ENCODE results near the gene RAB36.
"Not testable (repeated sequence)": the region's sequence is repeated elsewhere in the genome, so short reads cannot be mapped to it uniquely, and the experiment has no call there.

RAB36 gene

DNA sequence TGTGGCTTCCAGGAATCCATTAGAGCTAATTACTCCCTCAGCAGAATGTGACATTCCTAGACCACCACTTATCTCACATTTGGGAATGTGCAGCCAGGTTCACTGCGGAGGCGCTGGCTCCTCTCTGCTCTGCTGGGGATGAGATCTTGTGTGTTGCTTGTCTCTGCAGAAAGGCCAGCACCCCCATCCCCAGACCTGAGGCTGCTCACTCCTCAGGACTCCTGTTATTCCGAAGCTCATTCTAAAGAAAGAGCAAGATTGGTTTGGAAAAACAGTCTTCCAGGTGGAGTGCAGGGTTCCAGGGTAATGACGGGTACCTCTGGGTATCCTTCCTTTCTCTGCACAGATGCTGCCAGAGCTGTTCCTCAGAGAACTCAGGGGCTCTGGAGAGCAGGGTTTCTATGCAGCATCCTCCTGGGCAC, 24.3 kb upstream of the RAB36 start:
- ATAC-seq (no peak), DNase-seq (no peak)

- DNase-seq (no peak), ATAC-seq (no peak)
These were observed 23.9 kb upstream of the RAB36 start for GRCh38 chr22:23121424-23121823.

DNA sequence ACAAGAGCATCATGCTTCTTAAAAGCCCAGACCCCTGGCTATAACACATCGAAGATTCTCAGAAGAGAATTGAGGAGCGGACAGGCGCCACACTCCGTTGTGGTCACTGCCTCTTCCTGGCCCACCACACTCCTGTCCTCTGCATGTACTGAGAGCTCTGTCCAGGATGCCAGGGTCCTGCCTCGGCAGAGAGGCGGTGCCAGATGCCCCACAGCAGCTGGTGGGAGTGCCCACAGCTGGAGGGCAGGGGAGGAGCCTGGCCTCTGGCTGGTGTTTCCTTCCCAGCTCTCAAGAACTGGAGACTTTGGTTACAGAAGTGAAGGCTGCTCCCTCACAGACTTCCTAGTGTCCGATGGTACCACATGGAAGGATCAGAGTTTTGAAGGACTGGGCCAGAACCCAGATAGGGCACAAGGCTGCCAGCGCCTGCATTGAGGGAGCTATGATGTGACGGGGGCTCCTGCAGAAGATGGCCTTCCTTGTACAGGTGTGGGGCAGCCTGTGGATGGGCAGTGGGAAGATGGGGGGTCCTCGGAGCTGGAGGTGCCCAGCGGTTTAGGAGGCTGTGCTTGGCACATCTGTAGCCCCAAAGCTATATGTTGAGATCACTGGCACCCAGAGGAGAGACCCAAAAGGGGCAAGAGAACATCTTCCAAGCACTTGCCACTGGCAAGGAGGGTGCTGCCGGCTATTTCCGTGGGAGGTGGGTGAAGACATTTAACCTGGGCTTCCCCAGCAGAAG, 22.9 kb upstream of the RAB36 start:
- DNase-seq = no peak
- no peak for ATAC-seq

DNA sequence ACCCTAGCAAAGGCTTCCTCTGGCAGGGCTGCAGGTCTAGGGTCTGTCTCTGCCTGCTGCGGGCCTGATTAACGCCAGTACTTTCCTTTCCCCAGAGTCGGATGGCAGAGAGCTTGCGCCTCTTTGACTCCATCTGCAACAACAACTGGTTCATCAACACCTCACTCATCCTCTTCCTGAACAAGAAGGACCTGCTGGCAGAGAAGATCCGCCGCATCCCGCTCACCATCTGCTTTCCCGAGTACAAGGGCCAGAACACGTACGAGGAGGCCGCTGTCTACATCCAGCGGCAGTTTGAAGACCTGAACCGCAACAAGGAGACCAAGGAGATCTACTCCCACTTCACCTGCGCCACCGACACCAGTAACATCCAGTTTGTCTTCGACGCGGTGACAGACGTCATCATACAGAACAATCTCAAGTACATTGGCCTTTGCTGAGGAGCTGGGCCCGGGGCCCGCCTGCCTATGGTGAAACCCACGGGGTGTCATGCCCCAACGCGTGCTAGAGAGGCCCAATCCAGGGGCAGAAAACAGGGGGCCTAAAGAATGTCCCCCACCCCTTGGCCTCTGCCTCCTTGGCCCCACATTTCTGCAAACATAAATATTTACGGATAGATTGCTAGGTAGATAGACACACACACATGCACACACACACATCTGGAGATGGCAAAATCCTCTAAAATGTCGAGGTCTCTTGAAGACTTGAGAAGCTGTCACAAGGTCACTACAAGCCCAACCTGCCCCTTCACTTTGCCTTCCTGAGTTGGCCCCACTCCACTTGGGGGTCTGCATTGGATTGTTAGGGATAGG, 22.1 kb upstream of the RAB36 start:
- ATAC-seq = no peak
- no peak for DNase-seq

- DNase-seq = no peak
- ATAC-seq = no peak
These were observed 21.4 kb upstream of the RAB36 start for GRCh38 chr22:23123804-23124254.

- ATAC-seq = no peak
- DNase-seq = no peak
These were observed 20.4 kb upstream of the RAB36 start for GRCh38 chr22:23124611-23125511.

- ATAC-seq = no peak
- DNase-seq = no peak
These were observed 19.7 kb upstream of the RAB36 start for GRCh38 chr22:23125512-23126103.

- DNase-seq = no peak
- ATAC-seq = no peak
These were observed 18.9 kb upstream of the RAB36 start for GRCh38 chr22:23126165-23127054.

- no peak for ATAC-seq
These were observed 18.1 kb upstream of the RAB36 start for GRCh38 chr22:23127055-23127756.

DNA sequence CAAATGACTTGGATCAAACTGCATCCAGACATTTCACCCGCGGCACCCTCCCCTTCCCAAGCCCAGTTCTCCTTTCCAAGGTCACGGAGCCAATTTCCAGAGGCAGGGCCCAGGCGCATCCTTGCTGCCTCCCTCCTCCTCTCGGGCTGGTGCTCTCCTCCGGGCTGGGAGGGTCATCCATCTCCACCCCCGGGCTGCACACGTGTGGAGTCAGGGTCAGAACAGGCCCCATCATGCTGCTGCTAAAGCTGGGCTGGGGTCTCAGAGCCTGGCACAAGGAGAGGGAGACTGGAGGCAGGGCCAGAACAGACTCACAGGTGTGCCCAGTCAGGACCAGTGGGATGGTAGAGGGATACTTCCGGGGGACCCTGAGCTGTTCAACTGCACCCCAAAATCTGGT, 17.5 kb upstream of the RAB36 start:
- ATAC-seq = no peak
- no peak for DNase-seq

More at GRCh38 chr22:23127055-23127756, 18.1 kb upstream of the RAB36 start:
- DNase-seq = no peak

DNA sequence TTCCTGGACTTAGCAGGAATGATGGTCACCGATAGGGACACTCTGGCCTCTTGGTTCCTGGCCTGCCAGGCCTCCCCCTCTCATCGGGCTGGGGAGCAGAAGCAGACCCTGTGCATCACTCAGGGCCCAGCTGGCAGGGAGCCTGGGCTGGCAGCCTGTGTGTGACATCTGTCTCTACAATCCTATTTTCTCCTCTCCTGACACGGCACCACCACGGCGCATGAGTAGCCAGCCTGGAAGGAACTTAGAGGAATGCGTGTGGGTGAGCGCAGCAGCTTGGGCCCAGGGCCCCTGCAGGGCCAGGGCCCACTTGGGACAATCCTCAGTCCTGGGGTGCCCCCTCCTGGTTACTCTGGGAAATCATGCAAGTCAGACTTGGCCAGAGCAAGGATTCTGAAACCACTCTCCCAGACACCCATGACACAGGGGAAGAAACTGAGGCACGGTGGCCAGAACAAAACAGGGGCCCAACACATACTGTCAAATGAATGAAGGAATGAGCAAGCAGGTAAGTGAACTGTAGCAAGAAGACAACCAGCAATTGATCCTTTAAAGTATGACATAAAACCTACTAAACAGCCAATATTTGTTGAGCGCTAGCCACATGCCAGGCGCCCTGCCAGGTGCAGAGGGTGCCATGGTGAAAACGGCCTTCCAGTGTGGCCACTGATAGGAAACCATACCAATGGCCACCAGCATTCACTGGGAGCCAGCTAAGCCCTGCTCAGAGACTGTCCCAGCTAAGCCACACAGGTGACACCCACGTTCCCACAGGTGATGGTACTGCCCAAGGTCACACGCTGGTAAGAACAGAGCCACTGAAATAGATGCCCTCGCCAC, 16.8 kb upstream of the RAB36 start:
- ATAC-seq (peak; percentile 71), DNase-seq (peak; percentile 83)

GRCh38 chr22:23129149-23129548, 16.1 kb upstream of the RAB36 start:
- no peak for DNase-seq
- ATAC-seq = no peak

GRCh38 chr22:23130697-23131096, 14.6 kb upstream of the RAB36 start:
- ATAC-seq (no peak), DNase-seq (no peak)

GRCh38 chr22:23131931-23132330, 13.3 kb upstream of the RAB36 start:
- DNase-seq = no peak
- no peak for ATAC-seq

DNA sequence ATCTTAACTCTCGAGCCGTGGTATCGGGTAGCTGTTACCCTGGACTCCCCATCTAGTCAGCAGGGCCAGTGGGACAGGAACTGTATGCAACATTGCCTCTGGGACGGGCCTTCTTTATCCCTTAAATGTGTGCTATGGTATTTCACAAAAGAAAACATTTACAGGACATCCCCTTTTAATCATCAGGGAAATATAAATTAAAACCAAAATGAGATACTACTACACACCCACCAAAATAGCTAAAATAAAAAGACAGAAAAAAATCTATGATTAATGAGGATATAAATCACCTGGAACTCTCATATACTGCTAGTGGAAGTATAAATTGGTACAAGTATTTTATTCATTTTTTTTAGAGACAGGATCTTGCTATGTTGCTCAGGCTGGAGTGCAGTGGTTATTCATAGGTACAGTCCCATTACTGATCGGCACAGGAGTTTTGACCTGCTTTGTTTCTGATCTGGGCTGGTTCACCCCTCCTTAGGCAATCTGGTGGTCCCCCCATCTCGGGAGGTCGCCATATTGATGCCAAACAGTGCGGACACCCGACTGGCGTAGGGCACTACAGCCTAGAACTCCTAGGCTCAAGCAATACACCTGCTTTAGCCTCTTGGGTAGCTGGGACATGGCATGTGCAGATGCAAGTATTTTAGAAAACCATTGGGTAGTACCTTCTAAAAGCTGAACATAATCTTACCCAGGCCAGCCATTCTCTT, 12.7 kb upstream of the RAB36 start:
- DNase-seq = no peak
- no peak for ATAC-seq

DNA sequence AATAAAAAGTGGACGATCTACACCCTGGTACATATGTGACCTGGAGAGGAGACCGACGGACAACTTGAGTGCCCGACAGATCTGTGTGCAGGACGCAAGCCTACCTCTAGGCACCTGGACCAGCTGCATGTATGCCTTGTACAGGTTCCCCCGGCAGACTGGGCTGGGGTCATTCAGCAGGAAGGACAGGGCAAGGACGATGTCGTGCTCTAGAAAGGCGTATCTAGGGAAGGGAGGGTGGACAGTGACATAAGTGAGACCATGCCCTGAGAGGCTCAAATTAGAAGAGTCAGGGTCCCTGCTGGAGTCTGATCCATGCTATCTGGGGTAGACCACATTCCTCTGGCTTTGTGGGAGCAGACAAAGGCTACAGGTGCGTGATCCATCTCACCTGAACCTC, 11.4 kb upstream of the RAB36 start:
- no peak for ATAC-seq
- DNase-seq = no peak

DNA sequence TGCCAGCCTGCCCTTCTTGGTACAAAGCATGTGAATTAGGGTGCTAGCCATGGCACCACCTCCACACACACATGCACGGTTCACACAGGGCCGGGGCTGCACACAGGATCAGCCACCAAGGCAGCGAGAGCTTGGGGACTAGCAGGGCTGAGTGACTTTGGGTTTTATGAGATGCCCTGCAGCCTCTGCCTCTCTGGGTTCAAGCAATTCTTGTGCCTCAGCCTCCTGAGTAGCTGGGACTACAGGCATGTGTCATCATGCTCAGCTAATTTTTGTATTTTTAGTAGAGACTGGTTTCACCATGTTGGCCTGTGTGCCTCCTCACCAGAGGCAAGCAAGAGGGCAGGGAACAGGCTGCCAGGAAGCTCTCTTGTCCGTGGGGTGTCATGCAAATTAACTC, 8.3 kb upstream of the RAB36 start:
- not testable (repeated sequence) for ATAC-seq, DNase-seq

DNA sequence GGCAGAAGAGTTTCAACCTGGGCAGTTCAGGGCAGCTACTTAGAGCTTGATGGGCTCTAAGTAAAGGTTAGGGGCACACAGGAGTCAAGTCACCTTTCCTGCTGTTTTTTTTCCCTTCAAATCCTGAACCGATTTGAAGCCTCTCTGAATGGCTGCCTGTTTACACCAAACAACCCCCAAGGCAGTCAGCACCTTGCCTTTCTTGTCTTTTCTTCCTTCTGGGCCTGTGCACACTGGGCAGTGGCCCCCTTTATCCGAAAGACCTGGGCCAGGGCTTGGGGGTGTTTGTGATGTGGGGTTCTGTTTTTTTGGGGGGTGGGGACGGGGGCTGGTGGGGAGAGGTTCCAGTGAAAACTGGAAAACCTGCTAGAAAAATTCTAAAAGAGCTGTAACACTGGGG, 7.8 kb upstream of the RAB36 start:
- no peak for DNase-seq
- no peak for ATAC-seq

Measured in stimulated activated naive CD8-positive, alpha-beta T cell treated with anti-CD3 and anti-CD28 coated beads, Interleukin-15, Interleukin-2, amounts not matched to agents 100 U/mL and 50 U/mL, for 24 hours (primary cell).